Measurements from ENCODE around the gene HS6ST3.
"Not testable (repeated sequence)": the region's sequence is repeated elsewhere in the genome, so short reads cannot be mapped to it uniquely, and the experiment has no call there.

The HS6ST3 gene

DNA sequence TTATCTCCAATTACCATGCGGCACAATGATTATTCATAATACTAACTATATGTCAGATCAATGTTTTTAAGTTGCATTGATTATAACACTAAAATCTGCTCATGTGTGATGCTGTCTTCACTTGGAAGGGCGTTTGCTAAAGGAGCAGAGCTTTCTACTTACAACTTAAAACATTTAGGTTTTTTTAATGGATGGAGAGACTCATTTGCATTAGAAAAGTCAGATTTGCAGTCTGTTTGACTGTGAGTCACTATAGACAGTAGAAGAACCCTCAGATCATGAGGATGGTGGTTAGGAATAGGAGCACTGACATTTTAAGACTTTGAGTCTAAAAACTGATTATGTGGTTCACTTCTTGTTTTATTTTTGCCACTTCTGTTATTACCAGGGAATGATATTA, 364.6 kb downstream of the HS6ST3 start:
- DNase-seq, result no peak

GRCh38 chr13:96460609-96461008, 370.7 kb downstream of the HS6ST3 start:
- no peak for DNase-seq

DNA sequence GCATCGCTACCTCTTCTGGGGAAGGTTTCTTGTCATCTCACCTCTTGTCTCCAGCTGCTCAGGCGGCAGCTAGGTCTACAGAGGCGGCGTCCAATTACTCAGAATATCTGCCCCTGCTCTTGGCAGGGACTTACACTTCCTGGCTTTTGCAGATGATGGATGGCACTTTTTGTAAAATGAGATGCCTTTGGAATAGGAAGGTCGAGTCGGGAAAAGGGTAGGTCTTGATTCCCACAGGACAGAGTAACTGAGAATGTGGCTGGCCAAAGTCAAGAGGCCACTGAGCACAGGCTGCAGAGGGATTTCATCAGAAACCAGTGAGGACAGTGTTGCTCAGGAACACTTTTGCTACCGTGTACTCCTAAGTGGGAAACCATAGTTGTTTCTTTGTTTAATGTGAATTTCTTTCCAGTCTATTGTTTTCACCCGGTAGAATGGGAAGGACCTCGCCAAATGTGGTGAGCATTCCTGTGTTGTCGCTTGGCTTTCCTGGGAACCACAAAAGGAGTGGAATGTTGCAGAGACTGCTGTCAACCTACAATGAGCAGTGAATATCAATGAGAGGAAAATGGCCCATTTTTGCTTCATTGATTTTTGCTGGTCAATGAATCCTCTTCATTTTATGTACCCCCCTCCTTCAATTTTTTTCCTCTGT, 383.7 kb downstream of the HS6ST3 start:
- DNase-seq, result no peak

DNA sequence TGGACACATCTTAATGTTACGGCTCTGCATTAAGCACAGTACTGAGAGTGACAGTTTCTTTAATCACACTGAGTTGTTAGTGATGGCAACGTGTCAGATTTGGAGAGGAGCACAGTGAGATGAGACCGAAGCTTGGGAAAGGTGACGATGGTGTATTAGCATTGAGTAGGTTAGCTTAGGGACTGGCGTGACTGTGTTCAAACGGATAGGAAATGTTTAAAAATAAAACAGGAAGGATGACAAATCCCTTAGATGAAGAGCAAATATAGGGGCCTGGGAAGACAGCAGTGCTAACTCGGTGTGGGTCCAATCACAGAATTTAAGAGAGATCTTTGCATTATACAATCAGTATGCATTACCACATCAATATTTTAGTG, 384.3 kb downstream of the HS6ST3 start:
- DNase-seq, result no peak

DNA sequence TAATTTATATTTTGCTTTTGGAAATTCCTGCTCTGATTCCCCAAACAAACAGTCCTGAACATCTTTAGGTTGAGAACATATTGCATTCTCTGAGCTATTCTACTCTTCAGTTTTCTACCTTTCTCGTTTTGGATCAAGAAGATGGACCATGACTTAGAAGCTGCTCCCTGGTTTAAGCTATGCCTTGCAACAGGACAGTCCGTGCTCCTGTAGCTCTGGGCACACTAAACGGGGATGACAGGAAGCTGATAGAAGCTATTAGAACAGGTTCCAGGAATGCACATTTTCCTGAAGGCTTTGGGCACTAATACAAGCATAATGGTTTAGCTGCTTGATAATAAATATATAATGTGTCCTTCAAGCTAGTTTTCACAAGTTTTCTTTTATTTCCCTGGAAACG, 385.2 kb downstream of the HS6ST3 start:
- no peak for DNase-seq

DNA sequence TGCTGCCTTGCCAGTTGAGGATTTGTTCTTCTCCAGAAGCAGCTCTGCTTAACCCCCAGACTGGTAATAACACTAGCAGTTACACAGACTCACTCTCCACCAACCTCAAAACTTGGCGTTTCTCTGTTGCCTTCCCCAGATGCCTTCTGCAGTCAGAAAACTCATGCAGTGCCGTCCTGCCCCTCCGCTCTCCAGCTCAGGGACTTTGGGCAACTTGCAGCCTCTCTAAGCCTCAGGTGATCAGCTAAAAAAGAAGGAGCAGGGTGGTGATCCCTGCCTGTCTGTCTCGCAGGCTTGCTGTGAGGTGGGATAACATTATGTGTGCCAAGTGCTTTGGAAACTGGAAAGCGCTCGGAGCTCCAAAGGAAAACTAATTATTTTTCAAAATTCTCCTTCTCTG, 391.6 kb downstream of the HS6ST3 start:
- no peak for DNase-seq

GRCh38 chr13:96490496-96490989, 400.6 kb downstream of the HS6ST3 start:
- no peak for DNase-seq

DNA sequence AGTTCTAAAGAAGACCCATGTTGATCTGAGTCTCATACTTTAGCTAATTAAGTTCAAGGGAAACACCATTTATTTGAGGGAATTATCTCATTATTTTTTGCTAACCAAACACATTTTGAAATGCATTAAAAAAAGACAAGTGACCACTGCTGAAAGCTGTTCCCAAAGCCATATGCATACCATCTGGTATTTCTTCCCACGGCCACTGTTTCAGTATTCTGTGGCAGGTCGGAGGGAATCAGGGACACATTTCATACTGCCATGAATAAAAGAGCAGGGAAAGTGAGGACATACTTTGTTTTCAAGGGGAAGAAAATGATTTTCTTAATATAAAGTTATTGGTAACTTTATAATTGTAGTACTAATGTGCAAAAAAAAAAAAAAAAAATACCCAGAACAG, 401.2 kb downstream of the HS6ST3 start:
- DNase-seq, result no peak

- no peak for DNase-seq
These were observed 402.9 kb downstream of the HS6ST3 start for GRCh38 chr13:96492766-96493165.

GRCh38 chr13:96499656-96500055, 409.7 kb downstream of the HS6ST3 start:
- no peak for DNase-seq

DNA sequence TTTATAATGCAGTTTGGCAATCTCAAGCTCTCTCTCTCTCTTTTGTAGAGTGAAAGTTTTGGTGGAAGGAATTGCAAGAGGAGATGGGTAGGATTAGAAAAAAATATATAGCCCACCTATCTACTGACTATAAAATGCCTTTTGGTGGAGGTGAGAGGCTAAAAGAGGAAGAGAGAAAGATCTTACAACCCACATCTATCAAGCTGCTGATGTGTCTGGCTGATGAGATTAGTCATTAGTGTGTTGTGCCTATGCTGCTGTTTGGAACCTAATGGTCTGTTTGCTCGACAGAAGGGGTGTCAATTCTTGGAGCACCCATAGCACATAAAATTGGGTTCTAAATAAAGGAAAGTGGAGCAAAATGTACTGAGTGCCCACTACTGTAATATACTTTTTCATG, 411.0 kb downstream of the HS6ST3 start:
- no peak for DNase-seq

DNA sequence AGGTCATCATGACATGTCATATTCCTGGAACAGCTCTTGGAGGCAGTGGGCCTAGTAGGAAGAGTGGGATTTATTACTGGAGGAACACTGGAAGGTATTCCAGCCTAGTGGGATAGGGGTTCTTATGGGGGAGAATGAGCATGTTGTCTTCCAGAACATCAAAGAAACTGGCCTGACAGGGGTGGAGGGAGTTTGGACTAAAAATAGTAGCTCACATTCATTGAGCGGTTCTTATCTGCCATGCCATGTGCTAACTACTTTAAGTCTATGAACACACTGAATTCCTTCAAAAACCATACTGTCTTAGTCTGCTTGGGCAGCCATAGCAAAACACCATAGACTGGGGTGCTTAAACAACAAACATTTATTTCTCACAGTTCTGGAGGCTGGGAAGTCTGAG, 413.6 kb downstream of the HS6ST3 start:
- DNase-seq, result no peak

DNA sequence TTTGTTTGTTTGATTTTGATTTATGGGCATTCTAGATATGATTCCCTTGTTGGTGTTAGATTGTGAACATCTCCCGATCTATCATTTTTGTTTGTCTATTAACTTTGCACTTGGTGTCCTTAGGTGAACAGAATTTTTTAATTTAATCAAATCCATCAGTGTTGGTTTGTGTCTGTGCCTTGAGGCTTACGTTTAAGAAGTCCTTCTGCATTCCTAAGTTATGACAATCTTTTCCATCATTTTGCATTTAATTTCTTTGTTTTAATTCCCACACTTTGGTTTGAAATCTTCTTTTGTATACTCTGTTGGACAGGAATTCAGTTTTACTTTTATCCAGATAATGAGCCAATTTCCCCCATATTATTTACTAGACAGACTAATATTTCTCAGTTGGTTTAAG, 421.7 kb downstream of the HS6ST3 start:
- DNase-seq, result no peak

DNA sequence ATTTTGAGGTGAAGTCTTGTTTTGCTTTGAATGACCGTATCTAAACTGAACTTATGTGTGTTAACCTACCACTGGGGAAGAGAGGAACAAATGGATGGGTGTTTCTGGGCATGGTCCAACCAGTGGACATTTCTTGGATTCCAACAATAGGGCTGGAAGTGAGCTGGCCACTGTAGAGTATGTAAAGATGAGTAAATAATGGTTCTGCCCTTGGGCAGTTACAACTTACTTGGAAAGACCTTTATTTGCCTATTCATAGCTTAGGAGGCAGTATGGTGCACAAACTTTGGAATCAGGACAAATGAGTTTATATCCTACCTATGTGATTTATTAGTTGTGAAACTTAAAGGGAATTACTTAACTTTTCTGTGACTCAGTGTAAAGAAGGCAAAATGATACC, 429.5 kb downstream of the HS6ST3 start:
- no peak for DNase-seq

- not testable (repeated sequence) for DNase-seq
These were observed 434.6 kb downstream of the HS6ST3 start for GRCh38 chr13:96524398-96525020.

DNA sequence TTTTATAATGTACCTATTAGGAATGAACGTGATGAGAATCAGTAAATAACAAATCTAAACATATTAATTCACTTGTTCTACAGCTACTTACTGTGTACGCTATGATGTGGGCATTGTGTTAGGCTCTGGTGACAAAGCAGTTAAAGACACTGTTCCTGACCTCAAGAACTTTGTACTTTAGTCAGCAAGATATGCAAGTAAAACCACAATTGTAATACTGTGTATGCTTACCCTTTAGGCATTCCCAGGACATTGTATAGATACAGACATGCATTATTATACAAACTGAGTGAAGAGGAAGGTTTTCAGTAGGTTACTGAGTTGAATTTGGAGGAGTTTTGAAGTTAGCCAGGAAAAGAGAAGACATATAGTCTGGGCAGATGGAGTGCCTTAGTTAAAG, 435.8 kb downstream of the HS6ST3 start:
- no peak for DNase-seq

GRCh38 chr13:96527497-96527896, 437.6 kb downstream of the HS6ST3 start:
- DNase-seq, result no peak

DNA sequence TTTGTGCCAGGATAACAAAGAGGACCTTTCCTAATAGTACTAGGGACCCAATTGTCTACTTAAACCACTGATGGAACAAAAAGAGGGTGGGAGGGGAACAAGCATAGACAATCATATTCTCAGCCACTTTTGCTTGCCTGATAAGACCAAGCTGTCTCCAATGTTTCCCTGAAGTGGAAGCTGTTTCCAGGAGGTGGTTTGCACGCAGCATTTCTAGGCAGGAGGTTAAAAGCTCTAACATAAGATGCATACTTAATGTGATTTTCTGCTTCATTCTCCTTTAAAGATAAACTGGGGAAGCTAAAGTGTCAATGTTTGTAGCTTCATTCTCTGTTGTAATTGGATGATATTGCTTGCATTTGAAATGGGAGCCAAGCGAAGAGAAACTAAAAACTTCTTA, 442.9 kb downstream of the HS6ST3 start:
- DNase-seq, result no peak

- no peak for DNase-seq
These were observed 443.5 kb downstream of the HS6ST3 start for GRCh38 chr13:96533408-96533807.

GRCh38 chr13:96539791-96540190, 449.9 kb downstream of the HS6ST3 start:
- no peak for DNase-seq

DNA sequence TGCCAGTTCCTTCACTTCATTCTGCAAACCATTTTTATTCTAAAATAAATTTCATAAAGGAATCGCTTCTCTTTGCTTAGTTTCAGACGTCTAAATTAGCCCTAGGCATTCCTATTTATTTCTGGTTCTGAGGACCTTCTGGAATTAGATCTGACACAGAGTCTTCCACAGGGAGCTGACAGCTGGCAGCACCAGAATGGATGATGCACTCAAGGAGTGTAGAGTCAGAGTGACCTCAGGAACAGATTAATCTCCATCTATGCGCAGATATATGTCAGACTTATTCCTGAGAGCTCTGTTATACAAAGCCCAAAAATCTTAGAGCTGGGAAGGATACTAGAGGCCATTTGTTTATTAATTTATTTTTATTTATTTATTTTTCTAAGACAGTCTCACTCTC, 450.8 kb downstream of the HS6ST3 start:
- no peak for DNase-seq

GRCh38 chr13:96542986-96543385, 453.1 kb downstream of the HS6ST3 start:
- no peak for DNase-seq

GRCh38 chr13:96544957-96545356, 455.1 kb downstream of the HS6ST3 start:
- no peak for DNase-seq

DNA sequence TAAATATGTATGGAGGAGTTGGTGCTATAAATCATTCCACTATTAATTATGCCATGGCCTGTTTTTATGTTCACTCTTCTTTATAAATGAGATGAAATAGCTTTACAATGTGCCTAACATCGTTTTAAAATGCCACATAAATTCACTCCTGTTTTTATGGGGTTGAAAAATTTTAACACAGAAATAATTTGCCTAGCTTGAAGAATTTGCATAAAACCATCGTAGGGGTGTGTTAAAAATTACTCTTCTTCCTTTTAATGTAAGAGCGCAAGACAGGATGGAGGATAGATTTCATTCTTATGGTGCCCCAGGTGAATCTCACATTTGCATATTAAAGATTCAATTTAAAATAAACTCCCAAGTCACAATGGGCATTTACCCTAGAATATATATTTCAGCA, 456.6 kb downstream of the HS6ST3 start:
- DNase-seq, result no peak

GRCh38 chr13:96551546-96551945, 461.6 kb downstream of the HS6ST3 start:
- no peak for DNase-seq
